GM23338 (cell line): ENCODE data around the gene MOK. TPM values are rescaled to one million over a fixed set of nuclear protein-coding genes. Genes with fewer than 3 reads are reported as not detected.

ENCODE experiments used
- ATAC-seq: fragments of 200-7000 bp; cut with Tn5 transposase; 3 replicates; pipeline ENCODE4 v1.9.1; 2020
- DNase-seq: peaks from one replicate; pipeline ENCODE4 v3.0.0-alpha.2; 2015; ENCODE audit warnings: low spot score
- H2AFZ ChIP-seq: fragments of 200-600 bp; sonication (generic); 2 replicates; pipeline ENCODE4 v1.8.0; 2016; ENCODE audit warnings: antibody characterized with exemption, mild to moderate bottlenecking, moderate library complexity
- H3F3A ChIP-seq: fragments of 200-600 bp; sonication (generic); replicated peaks from 2 replicates; pipeline ENCODE4 v1.8.0; 2017; ENCODE audit warnings: antibody characterized with exemption, mixed run types, low read depth
- H3K27ac ChIP-seq: fragments of 200-600 bp; sonication (generic); 2 replicates; pipeline ENCODE4 v1.6.1; 2016; ENCODE audit warnings: low read depth
- H3K27me3 ChIP-seq: fragments of 200-600 bp; sonication (generic); 2 replicates; pipeline ENCODE4 v1.8.0; 2016; ENCODE audit warnings: mild to moderate bottlenecking, mixed run types, moderate library complexity; ENCODE audit not compliant: insufficient read depth
- H3K36me3 ChIP-seq: fragments of 200-600 bp; sonication (generic); 2 replicates; pipeline ENCODE4 v1.8.0; 2016; ENCODE audit warnings: mild to moderate bottlenecking; ENCODE audit not compliant: insufficient read depth
- H3K4me1 ChIP-seq: fragments of 200-600 bp; sonication (generic); 2 replicates; pipeline ENCODE4 v1.8.0; 2016; ENCODE audit warnings: mild to moderate bottlenecking, moderate library complexity; ENCODE audit not compliant: insufficient read depth
- H3K4me2 ChIP-seq: fragments of 200-600 bp; sonication (generic); 2 replicates; pipeline ENCODE4 v1.7.1; 2017; ENCODE audit warnings: mixed run types
- H3K4me3 ChIP-seq: fragments of 200-600 bp; sonication (generic); 2 replicates; pipeline ENCODE4 v1.6.1; 2016; ENCODE audit warnings: mixed run types
- H3K79me2 ChIP-seq: fragments of 200-600 bp; sonication (generic); replicated peaks from 2 replicates; pipeline ENCODE4 v1.8.0; 2017; ENCODE audit warnings: mild to moderate bottlenecking; ENCODE audit not compliant: insufficient read depth
- H3K9me2 ChIP-seq: fragments of 200-600 bp; sonication (generic); 2 replicates; pipeline ENCODE4 v1.8.0; 2017; ENCODE audit not compliant: insufficient read depth
- H4K20me1 ChIP-seq: fragments of 200-600 bp; sonication (generic); replicated peaks from 2 replicates; pipeline ENCODE4 v1.8.0; 2017; ENCODE audit warnings: mild to moderate bottlenecking; ENCODE audit not compliant: insufficient read depth
- H3K27ac Mint-ChIP-seq: 2 replicates; pipeline ENCODE4 v1.8.0; 2020; ENCODE audit warnings: inconsistent platforms, mild to moderate bottlenecking, moderate library complexity, mixed read lengths
- H3K27me3 Mint-ChIP-seq: 3 replicates; pipeline ENCODE4 v1.8.0; 2022; ENCODE audit warnings: low read depth, mild to moderate bottlenecking, moderate library complexity, mixed read lengths, inconsistent platforms; ENCODE audit not compliant: insufficient read depth, poor library complexity
- H3K36me3 Mint-ChIP-seq: 3 replicates; pipeline ENCODE4 v1.8.0; 2021; ENCODE audit warnings: low read depth, mild to moderate bottlenecking, inconsistent platforms, moderate library complexity, mixed read lengths
- H3K4me1 Mint-ChIP-seq: 3 replicates; pipeline ENCODE4 v1.8.0; 2020; ENCODE audit warnings: mild to moderate bottlenecking, inconsistent platforms, mixed read lengths
- H3K4me3 Mint-ChIP-seq: 3 replicates; pipeline ENCODE4 v1.8.0; 2021; ENCODE audit warnings: moderate library complexity, mild to moderate bottlenecking, inconsistent platforms, mixed read lengths
- H3K9me3 Mint-ChIP-seq: 3 replicates; pipeline ENCODE4 v1.8.0; 2020; ENCODE audit warnings: moderate library complexity, mild to moderate bottlenecking, inconsistent platforms, mixed read lengths
- CREB1 ChIP-seq: fragments of 250-450 bp; sonication (Bioruptor Pico); IDR thresholded peaks from 2 replicates; pipeline ENCODE4 v1.5.0; 2020; ENCODE audit warnings: low read depth, mild to moderate bottlenecking, moderate library complexity
- CTCF ChIP-seq, 2 experiments: fragments of 200-600 bp in 1 of 2; sonication (generic) in 1 of 2; conservative IDR thresholded peaks; 2 replicates each; pipeline versions ENCODE4 v1.5.1 to v1.6.1; 2016 to 2017; ENCODE audit warnings: antibody characterized with exemption in 2 of 2, low read depth in 2 of 2, mild to moderate bottlenecking in 2 of 2, moderate library complexity in 1 of 2
- ETS1 ChIP-seq: IDR thresholded peaks from 2 replicates; pipeline ENCODE4 v1.6.1; 2016; ENCODE audit warnings: antibody characterized with exemption
- EZH2 ChIP-seq: fragments of 200-600 bp; sonication (generic); IDR thresholded peaks from one replicate; pipeline ENCODE4 v1.8.0; 2017; ENCODE audit warnings: antibody characterized with exemption, mild to moderate bottlenecking, low read depth; ENCODE audit not compliant: unreplicated experiment
- EZH2phosphoT487 ChIP-seq: fragments of 200-600 bp; sonication (generic); IDR thresholded peaks from one replicate; pipeline ENCODE4 v1.8.1; 2018; ENCODE audit warnings: antibody characterized with exemption; ENCODE audit not compliant: unreplicated experiment
- JUNB ChIP-seq: IDR thresholded peaks from one replicate; pipeline ENCODE4 v1.6.1; 2016; ENCODE audit warnings: antibody characterized with exemption; ENCODE audit not compliant: unreplicated experiment
- NANOG ChIP-seq: IDR thresholded peaks from 2 replicates; pipeline ENCODE4 v1.6.1; 2016; ENCODE audit warnings: antibody characterized with exemption, borderline replicate concordance
- POLR2AphosphoS5 ChIP-seq: IDR thresholded peaks from 2 replicates; pipeline ENCODE4 v1.6.1; 2016; ENCODE audit warnings: antibody characterized with exemption, low read depth
- REST ChIP-seq: IDR thresholded peaks from one replicate; pipeline ENCODE4 v1.6.1; 2018; ENCODE audit warnings: antibody characterized with exemption; ENCODE audit not compliant: unreplicated experiment
- STAT1 ChIP-seq: IDR thresholded peaks from one replicate; pipeline ENCODE4 v1.6.1; 2016; ENCODE audit warnings: antibody characterized with exemption; ENCODE audit not compliant: unreplicated experiment
- ZNF114 ChIP-seq: fragments of 250-450 bp; sonication (Bioruptor Pico); IDR thresholded peaks from 2 replicates; pipeline ENCODE4 v1.5.0; 2020; ENCODE audit warnings: mild to moderate bottlenecking, moderate library complexity
- ZNF331 ChIP-seq: fragments of 250-450 bp; sonication (Bioruptor Pico); IDR thresholded peaks from 2 replicates; pipeline ENCODE4 v1.5.0; 2020; ENCODE audit warnings: low read depth, mild to moderate bottlenecking, moderate library complexity
- polyA plus RNA-seq: library from polyadenylated mRNA; unstranded; fragments of >200 nt; fragmentation: Nextera tagmentation; extraction: Ambion mirVana; gene quantifications from 2 replicates; pipeline ENCODE4 v1.2.1, GENCODE V29; 2016
- total RNA-seq: library from RNA; depleted of rRNA; stranded (reverse); fragments of >200 nt; shearing (Covaris generic); gene quantifications from 2 replicates; pipeline ENCODE4 v1.2.3, GENCODE V29; 2014
- TF ChIP-seq, protein P1 (sequence below): fragments of 250-450 bp; sonication (Bioruptor Pico); IDR thresholded peaks from 2 replicates; pipeline ENCODE4 v1.5.0; 2020; ENCODE audit warnings: mild to moderate bottlenecking, moderate library complexity

The MOK gene
- total and polyA plus RNA-seq, 2 experiments from 2014 or later: 3.1 TPM

DNA sequence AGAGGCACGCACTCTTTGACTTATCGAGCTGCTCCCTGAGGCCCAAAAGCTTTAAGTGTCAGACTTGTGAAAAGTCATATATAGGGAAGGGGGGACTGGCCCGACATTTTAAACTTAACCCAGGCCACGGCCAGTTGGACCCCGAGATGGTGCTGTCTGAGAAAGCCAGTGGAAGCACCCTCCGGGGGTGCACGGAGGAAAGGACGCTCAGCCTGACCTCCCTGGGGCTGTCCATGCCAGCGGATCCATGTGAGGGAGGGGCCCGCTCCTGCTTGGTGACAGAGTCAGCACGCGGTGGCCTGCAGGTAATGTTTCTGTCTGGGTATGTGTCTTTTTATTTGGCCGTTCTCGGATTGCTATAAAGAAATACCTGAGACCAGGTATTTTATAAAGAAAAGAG lies 21.6 kb upstream of the MOK start:
- no peak overlapping the region for H3K4me3 ChIP-seq
- TF ChIP-seq ZNF114 (CRISPR knock-in tag): no peak
- no peak for TF ChIP-seq POLR2AphosphoS5
- no peak for TF ChIP-seq CTCF (conservative IDR thresholded peaks at IDR 0.05; ENCODE audit: low read depth in 2 of 2)
- TF ChIP-seq EZH2: no peak
- no peak for TF ChIP-seq NANOG
- TF ChIP-seq ETS1: no peak
- no peak for TF ChIP-seq CREB1 (CRISPR knock-in tag)
- no peak for TF ChIP-seq ZNF331
- TF ChIP-seq EZH2phosphoT487: no peak
- TF ChIP-seq STAT1: no peak
- TF ChIP-seq, protein P1, sequence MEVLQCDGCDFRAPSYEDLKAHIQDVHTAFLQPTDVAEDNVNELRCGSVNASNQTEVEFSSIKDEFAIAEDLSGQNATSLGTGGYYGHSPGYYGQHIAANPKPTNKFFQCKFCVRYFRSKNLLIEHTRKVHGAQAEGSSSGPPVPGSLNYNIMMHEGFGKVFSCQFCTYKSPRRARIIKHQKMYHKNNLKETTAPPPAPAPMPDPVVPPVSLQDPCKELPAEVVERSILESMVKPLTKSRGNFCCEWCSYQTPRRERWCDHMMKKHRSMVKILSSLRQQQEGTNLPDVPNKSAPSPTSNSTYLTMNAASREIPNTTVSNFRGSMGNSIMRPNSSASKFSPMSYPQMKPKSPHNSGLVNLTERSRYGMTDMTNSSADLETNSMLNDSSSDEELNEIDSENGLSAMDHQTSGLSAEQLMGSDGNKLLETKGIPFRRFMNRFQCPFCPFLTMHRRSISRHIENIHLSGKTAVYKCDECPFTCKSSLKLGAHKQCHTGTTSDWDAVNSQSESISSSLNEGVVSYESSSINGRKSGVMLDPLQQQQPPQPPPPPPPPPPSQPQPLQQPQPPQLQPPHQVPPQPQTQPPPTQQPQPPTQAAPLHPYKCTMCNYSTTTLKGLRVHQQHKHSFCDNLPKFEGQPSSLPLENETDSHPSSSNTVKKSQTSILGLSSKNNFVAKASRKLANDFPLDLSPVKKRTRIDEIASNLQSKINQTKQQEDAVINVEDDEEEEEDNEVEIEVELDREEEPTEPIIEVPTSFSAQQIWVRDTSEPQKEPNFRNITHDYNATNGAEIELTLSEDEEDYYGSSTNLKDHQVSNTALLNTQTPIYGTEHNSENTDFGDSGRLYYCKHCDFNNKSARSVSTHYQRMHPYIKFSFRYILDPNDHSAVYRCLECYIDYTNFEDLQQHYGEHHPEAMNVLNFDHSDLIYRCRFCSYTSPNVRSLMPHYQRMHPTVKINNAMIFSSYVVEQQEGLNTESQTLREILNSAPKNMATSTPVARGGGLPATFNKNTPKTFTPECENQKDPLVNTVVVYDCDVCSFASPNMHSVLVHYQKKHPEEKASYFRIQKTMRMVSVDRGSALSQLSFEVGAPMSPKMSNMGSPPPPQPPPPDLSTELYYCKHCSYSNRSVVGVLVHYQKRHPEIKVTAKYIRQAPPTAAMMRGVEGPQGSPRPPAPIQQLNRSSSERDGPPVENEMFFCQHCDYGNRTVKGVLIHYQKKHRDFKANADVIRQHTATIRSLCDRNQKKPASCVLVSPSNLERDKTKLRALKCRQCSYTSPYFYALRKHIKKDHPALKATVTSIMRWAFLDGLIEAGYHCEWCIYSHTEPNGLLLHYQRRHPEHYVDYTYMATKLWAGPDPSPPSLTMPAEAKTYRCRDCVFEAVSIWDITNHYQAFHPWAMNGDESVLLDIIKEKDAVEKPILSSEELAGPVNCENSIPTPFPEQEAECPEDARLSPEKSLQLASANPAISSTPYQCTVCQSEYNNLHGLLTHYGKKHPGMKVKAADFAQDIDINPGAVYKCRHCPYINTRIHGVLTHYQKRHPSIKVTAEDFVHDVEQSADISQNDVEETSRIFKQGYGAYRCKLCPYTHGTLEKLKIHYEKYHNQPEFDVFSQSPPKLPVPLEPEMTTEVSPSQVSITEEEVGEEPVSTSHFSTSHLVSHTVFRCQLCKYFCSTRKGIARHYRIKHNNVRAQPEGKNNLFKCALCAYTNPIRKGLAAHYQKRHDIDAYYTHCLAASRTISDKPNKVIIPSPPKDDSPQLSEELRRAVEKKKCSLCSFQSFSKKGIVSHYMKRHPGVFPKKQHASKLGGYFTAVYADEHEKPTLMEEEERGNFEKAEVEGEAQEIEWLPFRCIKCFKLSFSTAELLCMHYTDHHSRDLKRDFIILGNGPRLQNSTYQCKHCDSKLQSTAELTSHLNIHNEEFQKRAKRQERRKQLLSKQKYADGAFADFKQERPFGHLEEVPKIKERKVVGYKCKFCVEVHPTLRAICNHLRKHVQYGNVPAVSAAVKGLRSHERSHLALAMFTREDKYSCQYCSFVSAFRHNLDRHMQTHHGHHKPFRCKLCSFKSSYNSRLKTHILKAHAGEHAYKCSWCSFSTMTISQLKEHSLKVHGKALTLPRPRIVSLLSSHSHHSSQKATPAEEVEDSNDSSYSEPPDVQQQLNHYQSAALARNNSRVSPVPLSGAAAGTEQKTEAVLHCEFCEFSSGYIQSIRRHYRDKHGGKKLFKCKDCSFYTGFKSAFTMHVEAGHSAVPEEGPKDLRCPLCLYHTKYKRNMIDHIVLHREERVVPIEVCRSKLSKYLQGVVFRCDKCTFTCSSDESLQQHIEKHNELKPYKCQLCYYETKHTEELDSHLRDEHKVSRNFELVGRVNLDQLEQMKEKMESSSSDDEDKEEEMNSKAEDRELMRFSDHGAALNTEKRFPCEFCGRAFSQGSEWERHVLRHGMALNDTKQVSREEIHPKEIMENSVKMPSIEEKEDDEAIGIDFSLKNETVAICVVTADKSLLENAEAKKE: no peak
- no peak for TF ChIP-seq REST
- no peak for TF ChIP-seq JUNB
- H3K9me2 ChIP-seq: no peaks in the 10 kb centered on the region
- no peaks in the 10 kb centered on the region for H3K36me3 ChIP-seq
- no peak for ATAC-seq
- no peak for DNase-seq
- Mint-ChIP-seq H3K4me3 (no peak overlapping the region), H3K9me3 (no peaks in the 10 kb centered on the region), H3K36me3 (peaks cover 4% of the 10 kb centered on the region; the same call in 2 of the 3 replicates), H3K4me1 (peaks cover 3% of the 10 kb centered on the region; the same call in 2 of the 3 replicates), H3K27me3 (peaks cover 3% of the 10 kb centered on the region), H3K27ac (no peak overlapping the region)
- H3K4me2 ChIP-seq: no peak overlapping the region
- no peak overlapping the region for H3K27ac ChIP-seq
- H2AFZ ChIP-seq: no peak overlapping the region
- H3K27me3 ChIP-seq: no peaks in the 10 kb centered on the region
- H3K79me2 ChIP-seq: no peaks in the 10 kb centered on the region
- no peaks in the 10 kb centered on the region for H3K4me1 ChIP-seq
- H4K20me1 ChIP-seq: no peaks in the 10 kb centered on the region
- 0 out of 2 replicates have a peak, but pooled peaks cover 5% of the 10 kb centered on the region for H3F3A ChIP-seq
